ENCODE data around the gene GIGYF2. TPM values are rescaled to one million over a fixed set of nuclear protein-coding genes. Genes with fewer than 3 reads are reported as not detected.
A peak's percentile ranks its signal among the peaks of the same experiment; 100 is the strongest.

GIGYF2 gene
- total and polyA plus RNA-seq, 2 of the 4 experiments (the other 2 are of a cell fraction): 14.7 to 66.0 TPM

GRCh38 chr2:232713505-232713904 is 16.4 kb downstream of the GIGYF2 start:
- ChIA-PET POLR2A (ENCODE audit: unreplicated experiment) (no interaction called here), CTCF (no interaction called here)
- Histone ChIP-seq H2AK9ac (replicated peaks; ENCODE audit: low read depth, low read length, poor library complexity) (no peak overlapping the region), H2AFZ (replicated peaks; ENCODE audit: low read length, poor library complexity) (no peak overlapping the region), H3K4me3 (ENCODE audit: insufficient read depth, low read depth, low read length) (no peak overlapping the region), H3K14ac (replicated peaks; ENCODE audit: low read depth, low read length) (no peak overlapping the region), H3K4me1 (ENCODE audit: control insufficient read depth, insufficient read depth, low read length) (peaks cover 2% of the 10 kb centered on the region), H3K9me3 (ENCODE audit: control insufficient read depth, insufficient read depth, low read length) (no peaks in the 10 kb centered on the region), H4K20me1 (ENCODE audit: insufficient read depth, low read length) (peaks cover 26% of the 10 kb centered on the region), H2BK15ac (ENCODE audit: low read depth, low read length) (no peak overlapping the region), H3K4me2 (ENCODE audit: low read depth, low read length) (no peak overlapping the region), H3K9me1 (ENCODE audit: insufficient read depth, low read length) (no peaks in the 10 kb centered on the region), H3K27me3 (ENCODE audit: control insufficient read depth, insufficient read depth, low read length) (no peaks in the 10 kb centered on the region), H3K56ac (ENCODE audit: extremely low read depth, insufficient read depth, low read length) (no peak overlapping the region), H3K27ac (ENCODE audit: insufficient read depth, low read length) (no peak overlapping the region), H3K18ac (ENCODE audit: low read depth, low read length) (no peak overlapping the region), H3K79me1 (ENCODE audit: low read depth in 1 of 2, low read length in 2 of 2) (peaks cover 22 to 43% of the 10 kb centered on the region in 2 experiments), H3K4ac (ENCODE audit: low read depth, low read length) (no peak overlapping the region), H4K5ac (ENCODE audit: low read depth, low read length) (no peak overlapping the region), H2BK20ac (ENCODE audit: low read depth, low read length) (no peak overlapping the region), H4K8ac (ENCODE audit: low read depth in 2 of 2, low read length in 2 of 2) (no peak overlapping the region), H3K23ac (ENCODE audit: low read depth, low read length) (no peak overlapping the region), H2BK5ac (ENCODE audit: low read depth, low read length, poor library complexity, severe bottlenecking) (no peak overlapping the region), H4K91ac (ENCODE audit: insufficient read depth, low read depth, low read length) (no peak overlapping the region), H3K9ac (ENCODE audit: low read depth, low read length) (no peak overlapping the region), H2AK5ac (ENCODE audit: low read depth, low read length) (no peak overlapping the region), H2BK120ac (ENCODE audit: low read depth, low read length) (no peak overlapping the region), H3K36me3 (ENCODE audit: control insufficient read depth, insufficient read depth, low read length) (peaks cover 13% of the 10 kb centered on the region)
- dilution Hi-C loops (cut with HindIII; ENCODE audit: low sequenced_read_pairs, unreplicated experiment): no loop called here
- in situ Hi-C loops (cut with MboI; ENCODE audit: low sequenced_read_pairs): no loop called here
- ATAC-seq (ENCODE audit: low read depth) (no peak), DNase-seq (no peak)
- no peak for TF ChIP-seq BHLHE40 (IDR thresholded peaks at IDR 0.05; ENCODE audit: low read depth, low read length)
- 0 out of 2 replicates have a peak, but pooled peaks have one; percentile 6 for TF ChIP-seq MAFK (IDR thresholded peaks at IDR 0.05; ENCODE audit: low read depth, low read length)
- intact Hi-C loops (cut with micrococcal nuclease): no loop called here
- no TSS peak for BruUV-seq (replicated peaks)

All from IMR-90 (cell line).